Body of pancreas (tissue), 4 donors: Measurements from ENCODE around the gene DEPDC7. TPM values are rescaled to one million over a fixed set of nuclear protein-coding genes. Genes with fewer than 3 reads are reported as not detected.

Source experiments
- ATAC-seq: fragments of 150-250 bp; one replicate; pipeline ENCODE4 v1.9.1; 2016
- DNase-seq, 4 donors: peaks; one replicate each; pipeline ENCODE4 v3.0.0-alpha.2; 2019
- H3K27ac ChIP-seq, 4 donors: fragments of 200-600 bp; sonication (generic); 1 replicate in 3 of 4; 2 replicates in 1 of 4; pipeline versions ENCODE4 v1.5.1 to v1.6.1; 2016 to 2019; ENCODE audit warnings: mild to moderate bottlenecking in 1 of 4, mixed read lengths in 1 of 4, moderate library complexity in 1 of 4
- H3K27me3 ChIP-seq, 2 donors: fragments of 200-600 bp; sonication (generic); one replicate each; pipeline ENCODE4 v1.6.0; 2016; ENCODE audit warnings: mild to moderate bottlenecking in 1 of 2
- H3K36me3 ChIP-seq, 2 donors: fragments of 200-600 bp; sonication (generic); replicated peaks in 1 of 2; 2 replicates each; pipeline ENCODE4 v1.5.1; 2016; ENCODE audit warnings: low read depth in 2 of 2; ENCODE audit not compliant: insufficient read depth in 1 of 2
- H3K4me1 ChIP-seq: fragments of 200-600 bp; sonication (generic); one replicate; pipeline ENCODE4 v1.6.0; 2016
- H3K4me3 ChIP-seq, 2 donors: fragments of 200-600 bp; sonication (generic); 1 replicate in 1 of 2; 2 replicates in 1 of 2; pipeline ENCODE4 v1.5.1; 2016 to 2019
- H3K9me3 ChIP-seq, 3 donors: fragments of 200-600 bp; sonication (generic); 1 replicate in 2 of 3; 2 replicates in 1 of 3; pipeline ENCODE4 v1.5.1; 2016
- CTCF ChIP-seq, 7 experiments: fragments of 450-650 bp in 4 of 7; fragments of 200-600 bp in 3 of 7; sonication (generic) in 3 of 7; IDR thresholded peaks; one replicate each; pipeline ENCODE4 v1.5.1; 2016 to 2019; ENCODE audit warnings: antibody characterized with exemption in 7 of 7
- POLR2A ChIP-seq, 3 donors: fragments of 450-650 bp; IDR thresholded peaks; one replicate each; pipeline ENCODE4 v1.6.1; 2016; ENCODE audit warnings: antibody characterized with exemption in 3 of 3, mild to moderate bottlenecking in 2 of 3
- WGBS, 2 donors: methylation state at CpG; one replicate each; pipeline ENCODE4 v1.1.5; 2017; 5-methylcytosine and 5-hydroxymethylcytosine counted together
- intact Hi-C: fragments of 100-400 bp; cut with DNase I; formaldehyde crosslinking; loops from one replicate; pipeline ENCODE4 v1.15.1; 2023
- total RNA-seq, 2 donors: library from RNA; depleted of rRNA; stranded (reverse); fragments of >200 nt; gene quantifications; one replicate each; pipeline ENCODE4 v1.1.0, GENCODE V29; 2016

DEPDC7 gene
- total RNA-seq, 2 donors from 2014 or later = 0.99 to 6.0 TPM

- no peaks in the 10 kb centered on the region for H3K27me3 ChIP-seq
- H3K27ac ChIP-seq = no peak overlapping the region
- no peak for TF ChIP-seq CTCF (IDR thresholded peaks at IDR 0.05)
- no peak for TF ChIP-seq POLR2A (IDR thresholded peaks at IDR 0.05)
- no peaks in the 10 kb centered on the region for H3K9me3 ChIP-seq
- no peaks in the 10 kb centered on the region for H3K36me3 ChIP-seq
- ATAC-seq = no peak
- intact Hi-C loops = no loop called here
- no peaks in the 10 kb centered on the region for H3K4me1 ChIP-seq
- DNase-seq = no peak
- no peak overlapping the region for H3K4me3 ChIP-seq
Measured at GRCh38 chr11:33006010-33006409, 9.7 kb upstream of the DEPDC7 start.

GRCh38 chr11:33013755-33014154 is 1.9 kb upstream of the DEPDC7 start:
- peaks cover 20% of the 10 kb centered on the region for H3K4me1 ChIP-seq
- no peaks in the 10 kb centered on the region for H3K36me3 ChIP-seq
- no peak overlapping the region for H3K27ac ChIP-seq
- H3K4me3 ChIP-seq = no peak overlapping the region
- TF ChIP-seq POLR2A (IDR thresholded peaks at IDR 0.05) (no peak), CTCF (IDR thresholded peaks at IDR 0.05) (no peak)
- H3K27me3 ChIP-seq = no peaks in the 10 kb centered on the region
- DNase-seq = no peak
- WGBS, 2 donors = 23 to 43% methylated on average over 1 of the region's 1 CpG
- intact Hi-C loops = no loop called here
- ATAC-seq = no peak
- H3K9me3 ChIP-seq = no peaks in the 10 kb centered on the region

DNA sequence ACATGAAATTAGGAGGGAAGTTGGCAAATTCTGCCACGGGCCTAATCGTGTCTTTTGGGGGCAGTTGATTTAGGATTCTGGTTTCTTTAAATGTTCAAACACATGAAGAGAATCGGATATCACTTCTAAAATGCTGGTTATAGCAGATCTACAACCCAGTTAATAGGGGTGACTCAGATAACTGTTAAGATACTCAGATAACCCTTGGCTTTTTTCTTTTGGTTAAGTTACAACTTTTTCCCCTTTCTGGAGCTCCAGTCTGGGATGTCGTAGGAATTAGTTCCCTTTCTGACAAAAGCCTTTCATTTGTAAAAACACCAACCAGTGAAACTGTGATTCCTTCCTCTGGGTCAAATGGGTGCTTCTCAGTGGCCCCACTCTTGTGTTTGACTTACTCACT is 976 bp downstream of the DEPDC7 start:
- H3K4me3 ChIP-seq = peak overlapping the region in 1 of 2 donors; percentile 67
- DNase-seq (no peak), ATAC-seq (no peak)
- H3K4me1 ChIP-seq = peaks cover 25% of the 10 kb centered on the region
- WGBS, 2 donors = 32 to 34% methylated on average over 4 of the region's 4 CpGs
- H3K27ac ChIP-seq = peak overlapping the region in 1 of 4 donors; percentile 77
- intact Hi-C loops = no loop called here
- no peaks in the 10 kb centered on the region for H3K9me3 ChIP-seq
- no peak for TF ChIP-seq CTCF (IDR thresholded peaks at IDR 0.05)
- no peak for TF ChIP-seq POLR2A (IDR thresholded peaks at IDR 0.05)
- H3K36me3 ChIP-seq = no peaks in the 10 kb centered on the region
- no peaks in the 10 kb centered on the region for H3K27me3 ChIP-seq

DNA sequence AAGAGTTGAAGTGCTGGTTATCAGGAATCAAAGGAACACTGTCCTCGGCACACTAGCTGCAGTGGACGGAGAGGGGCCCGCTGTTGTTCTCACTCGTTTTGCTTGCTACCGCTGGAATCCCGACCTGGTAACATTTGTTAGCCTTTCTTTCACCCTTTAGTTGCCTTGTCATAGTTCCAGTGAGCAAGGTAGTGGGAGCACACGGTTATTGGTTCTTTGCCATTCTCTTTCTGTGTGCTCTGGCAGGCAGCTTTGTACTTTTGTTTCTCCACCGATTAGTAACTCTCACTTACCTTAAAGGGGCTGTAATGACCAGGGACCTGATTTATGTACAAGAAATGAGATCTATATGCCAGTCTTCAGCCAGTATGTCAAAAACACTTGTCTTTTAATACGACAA is 1.8 kb downstream of the DEPDC7 start:
- intact Hi-C loops = no loop called here
- no peak overlapping the region for H3K4me3 ChIP-seq
- ATAC-seq (no peak), DNase-seq (no peak)
- no peaks in the 10 kb centered on the region for H3K27me3 ChIP-seq
- peaks cover 31% of the 10 kb centered on the region for H3K4me1 ChIP-seq
- H3K36me3 ChIP-seq = no peaks in the 10 kb centered on the region
- WGBS, 2 donors = 22 to 41% methylated on average over 9 of the region's 9 CpGs
- peak overlapping the region in 1 of 4 donors; percentile 33 for H3K27ac ChIP-seq
- H3K9me3 ChIP-seq = no peaks in the 10 kb centered on the region
- no peak for TF ChIP-seq POLR2A (IDR thresholded peaks at IDR 0.05)

- Histone ChIP-seq H3K9me3 (no peaks in the 10 kb centered on the region), H3K4me3 (no peak overlapping the region), H3K36me3 (no peaks in the 10 kb centered on the region), H3K27me3 (no peaks in the 10 kb centered on the region), H3K27ac (peak overlapping the region in 1 of 4 donors; percentile 33), H3K4me1 (peaks cover 31% of the 10 kb centered on the region)
- TF ChIP-seq POLR2A (IDR thresholded peaks at IDR 0.05) (no peak), CTCF (IDR thresholded peaks at IDR 0.05) (no peak)
- intact Hi-C loops = no loop called here
- WGBS, 2 donors = 33% methylated on average over 3 of the region's 3 CpGs
- no peak for ATAC-seq
- DNase-seq = no peak
Measured at GRCh38 chr11:33017965-33018364, 2.3 kb downstream of the DEPDC7 start.
